Right lung (tissue), 10 donors: ENCODE data around the gene CHMP6. TPM values are rescaled to one million over a fixed set of nuclear protein-coding genes. Genes with fewer than 3 reads are reported as not detected.

ENCODE experiments used
- DNase-seq, 2 donors: peaks; one replicate each; pipeline ENCODE4 v3.0.0-alpha.2; 2013
- long read RNA-seq, 8 donors: transcript quantifications; one replicate each; lab custom pipeline, GENCODE V29; 2026
- polyA plus RNA-seq, 5 donors: library from polyadenylated mRNA; unstranded; fragments of 120-200 nt; gene quantifications; one replicate each; pipeline versions ENCODE4 v1.2.1 to v1.2.3, GENCODE V29; 2013; ENCODE audit warnings: inconsistent platforms in 1 of 5, low replicate concordance in 1 of 5; ENCODE audit not compliant: insufficient read length in 5 of 5, insufficient read depth in 1 of 5

CHMP6 gene
- polyA plus RNA-seq = 10 to 100 TPM; 24.2 to 30.9 (median 27.6) TPM
- long read RNA-seq, donor 1, transcript CHMP6-201 (8 exons, 1,664 nt) = major isoform, 24 of 29 reads
- long read RNA-seq, donor 1, partial matches to known transcripts = 5 of 29 reads
- long read RNA-seq, donor 1, other reads (novel, unspliced or antisense) = 0 of 29 reads
- long read RNA-seq, donor 2, transcript CHMP6-201 (8 exons, 1,664 nt) = major isoform, 13 of 13 reads
- long read RNA-seq, donor 2, partial matches to known transcripts = 0 of 13 reads
- long read RNA-seq, donor 2, other reads (novel, unspliced or antisense) = 0 of 13 reads
- long read RNA-seq, donor 3, transcript CHMP6-201 (8 exons, 1,664 nt) = major isoform, 14 of 14 reads
- long read RNA-seq, donor 3, partial matches to known transcripts = 0 of 14 reads
- long read RNA-seq, donor 3, other reads (novel, unspliced or antisense) = 0 of 14 reads
- long read RNA-seq, donor 4, transcript CHMP6-201 (8 exons, 1,664 nt) = major isoform, 8 of 9 reads
- long read RNA-seq, donor 4, partial matches to known transcripts = 0 of 9 reads
- long read RNA-seq, donor 4, other reads (novel, unspliced or antisense) = 0 of 9 reads
- long read RNA-seq, donor 5, transcript CHMP6-201 (8 exons, 1,664 nt) = major isoform, 28 of 28 reads
- long read RNA-seq, donor 5, partial matches to known transcripts = 0 of 28 reads
- long read RNA-seq, donor 5, other reads (novel, unspliced or antisense) = 0 of 28 reads
- long read RNA-seq, donor 6, transcript CHMP6-201 (8 exons, 1,664 nt) = major isoform, 32 of 39 reads
- long read RNA-seq, donor 6, partial matches to known transcripts = 5 of 39 reads
- long read RNA-seq, donor 6, other reads (novel, unspliced or antisense) = 0 of 39 reads
- long read RNA-seq, donor 7, transcript CHMP6-201 (8 exons, 1,664 nt) = major isoform, 22 of 22 reads
- long read RNA-seq, donor 7, partial matches to known transcripts = 0 of 22 reads
- long read RNA-seq, donor 7, other reads (novel, unspliced or antisense) = 0 of 22 reads
- long read RNA-seq, donor 8, transcript CHMP6-201 (8 exons, 1,664 nt) = major isoform, 6 of 6 reads
- long read RNA-seq, donor 8, partial matches to known transcripts = 0 of 6 reads
- long read RNA-seq, donor 8, other reads (novel, unspliced or antisense) = 0 of 6 reads

- DNase-seq = peak; percentile 78 to 81
Observed at GRCh38 chr17:80991645-80992076, at the start of gene CHMP6. CHMP6 (plus strand) TSS chr17:80991841; CDS start chr17:80991919, 78 bp downstream.

- DNase-seq = peak; percentile 95
Observed at GRCh38 chr17:80942423-80943345, 49.0 kb upstream of the CHMP6 start.

GRCh38 chr17:80943346-80944145 lies 48.1 kb upstream of the CHMP6 start:
- DNase-seq = no peak

- DNase-seq = no peak
Observed at GRCh38 chr17:80944326-80944725, 47.3 kb upstream of the CHMP6 start.

DNA sequence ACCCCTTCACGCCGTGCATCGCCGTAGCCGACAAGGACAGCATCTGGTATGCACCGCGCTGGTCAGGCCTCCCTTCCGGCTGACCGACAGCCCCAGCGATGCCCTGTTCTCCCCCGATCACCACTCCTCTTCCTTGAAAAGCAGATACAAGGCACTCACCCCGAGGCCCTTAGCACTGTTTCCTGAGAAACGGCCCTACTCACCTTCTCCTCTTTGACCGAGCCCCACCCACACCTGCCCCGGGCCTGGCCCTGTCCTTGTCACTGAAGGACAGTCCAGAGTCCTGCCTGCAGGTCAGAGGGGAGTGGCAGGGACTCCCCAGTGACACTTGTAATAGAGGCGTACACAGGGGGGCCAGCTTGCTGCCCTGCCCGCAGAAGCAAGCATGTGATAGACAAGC lies 45.9 kb upstream of the CHMP6 start:
- DNase-seq = no peak

DNA sequence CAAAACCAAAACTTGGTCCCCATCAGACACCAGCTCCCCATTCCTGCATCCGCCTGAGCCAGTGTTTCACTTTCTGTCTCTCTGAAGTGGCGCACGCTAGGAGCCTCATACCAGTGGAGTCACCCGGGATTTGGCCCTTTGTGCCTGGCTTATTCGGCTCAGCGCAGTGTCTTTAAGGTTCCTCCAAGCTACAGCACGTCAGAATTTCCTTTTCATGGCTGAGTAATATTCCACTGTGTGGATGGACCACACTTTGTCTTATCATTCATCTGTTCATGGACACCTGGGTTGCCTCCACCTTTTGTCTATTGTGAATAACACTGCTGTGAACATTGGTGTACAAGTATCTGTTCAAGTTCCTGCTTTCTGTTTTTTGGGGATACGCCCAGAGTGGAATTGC lies 45.2 kb upstream of the CHMP6 start:
- DNase-seq = no peak

DNA sequence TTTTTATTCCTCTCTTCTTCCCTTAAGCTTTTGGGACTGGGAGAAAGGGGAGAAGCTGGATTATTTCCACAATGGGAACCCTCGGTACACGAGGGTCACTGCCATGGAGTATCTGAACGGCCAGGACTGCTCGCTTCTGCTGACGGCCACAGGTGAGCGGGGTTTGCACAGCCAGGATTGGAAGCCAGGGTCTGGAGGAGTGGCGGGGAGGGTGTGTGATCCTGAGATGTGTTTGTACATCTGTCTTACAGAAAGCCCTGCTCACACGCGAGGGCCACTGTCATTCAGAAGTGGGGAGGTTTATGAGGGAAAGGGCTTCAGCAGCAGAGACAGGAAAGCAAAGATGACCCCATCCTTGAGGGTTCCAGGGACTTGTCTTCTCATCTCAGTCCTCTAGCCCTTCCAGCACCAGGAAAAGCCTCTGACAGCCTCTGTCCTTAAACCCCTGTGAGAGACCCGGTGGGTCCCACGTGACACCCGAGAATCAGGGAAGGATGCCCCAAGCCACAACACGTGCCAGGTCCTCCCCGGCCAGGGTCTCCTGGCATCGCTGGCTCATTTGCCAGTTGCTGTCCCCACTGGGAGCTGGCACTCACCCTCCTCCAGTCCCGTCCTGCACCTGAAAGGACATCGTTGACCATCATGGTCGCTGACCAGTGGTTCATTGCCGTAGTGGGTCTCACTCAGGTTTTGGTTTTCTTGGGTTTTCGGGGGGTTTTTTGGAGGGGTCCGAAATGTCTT lies 44.3 kb upstream of the CHMP6 start:
- no peak for DNase-seq

DNA sequence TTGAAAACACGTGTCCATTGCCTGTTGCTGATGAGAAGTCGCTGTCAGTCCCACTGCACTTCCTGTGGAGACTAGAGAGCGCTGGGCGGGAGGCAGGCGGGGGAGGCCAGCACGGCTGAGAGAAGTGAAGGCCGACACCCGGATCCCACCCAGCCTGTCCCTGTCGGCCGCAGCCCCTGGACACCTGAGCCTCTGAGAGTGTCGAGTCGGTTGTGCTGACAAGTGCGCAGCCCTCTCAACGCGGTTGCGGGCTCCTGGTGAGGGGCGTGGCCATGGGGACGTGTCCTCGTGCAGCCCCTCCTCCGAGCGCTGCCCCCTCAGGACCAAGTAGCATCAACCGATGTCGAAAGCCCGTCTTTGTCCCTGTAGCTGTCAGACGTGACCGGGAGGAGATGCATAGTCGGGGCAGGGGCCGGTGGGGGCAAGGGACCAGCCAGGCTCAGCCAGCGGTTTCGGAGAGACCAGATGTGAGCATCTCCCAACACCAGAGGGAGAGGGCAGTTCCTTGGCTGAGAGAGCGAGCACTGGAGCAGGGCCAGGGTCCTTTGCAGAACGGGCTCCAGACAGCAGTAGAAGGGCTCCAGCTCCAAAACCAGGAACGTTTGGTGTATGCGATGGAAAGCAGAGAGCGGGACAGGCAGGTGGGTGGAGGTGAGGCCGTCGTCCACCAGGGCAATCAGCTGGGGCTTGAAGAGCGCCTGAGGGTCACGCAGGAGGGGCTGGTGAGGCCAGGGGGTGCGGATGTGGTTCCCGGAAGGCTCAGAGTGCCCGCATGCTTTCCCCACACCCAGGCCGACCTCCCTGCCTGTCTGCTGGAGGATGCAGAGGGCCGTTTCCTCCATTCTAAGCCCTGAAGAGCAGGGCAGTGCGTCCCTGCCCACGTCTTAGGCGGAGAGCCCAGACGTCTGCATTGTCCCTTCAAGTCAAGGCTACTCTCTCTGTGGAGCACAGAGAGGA lies 43.3 kb upstream of the CHMP6 start:
- peak; percentile 83 to 84 for DNase-seq

DNA sequence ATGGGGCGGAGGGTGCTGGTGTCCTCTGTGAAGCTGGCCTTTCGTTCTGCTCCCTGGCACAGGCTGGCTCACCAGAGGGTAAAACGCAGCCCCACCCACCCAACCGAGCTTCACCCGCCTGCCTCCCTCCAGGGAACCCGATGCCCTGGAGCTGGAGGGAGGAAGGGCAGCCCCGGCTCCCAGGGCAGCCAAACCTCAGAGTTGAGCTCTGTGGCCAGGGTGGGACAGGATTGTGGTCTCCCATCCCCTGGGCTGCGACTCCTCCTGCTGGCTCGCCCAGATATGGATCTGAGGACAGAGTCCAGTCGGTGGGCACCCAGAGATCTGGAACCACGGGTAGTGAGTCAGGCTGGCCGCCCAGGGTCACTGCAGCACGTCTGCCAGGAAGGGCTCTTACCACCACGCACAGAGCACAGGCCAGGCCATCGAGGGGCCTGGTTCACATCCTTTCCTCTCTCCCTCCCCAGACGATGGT lies 42.6 kb upstream of the CHMP6 start:
- DNase-seq = no peak

DNA sequence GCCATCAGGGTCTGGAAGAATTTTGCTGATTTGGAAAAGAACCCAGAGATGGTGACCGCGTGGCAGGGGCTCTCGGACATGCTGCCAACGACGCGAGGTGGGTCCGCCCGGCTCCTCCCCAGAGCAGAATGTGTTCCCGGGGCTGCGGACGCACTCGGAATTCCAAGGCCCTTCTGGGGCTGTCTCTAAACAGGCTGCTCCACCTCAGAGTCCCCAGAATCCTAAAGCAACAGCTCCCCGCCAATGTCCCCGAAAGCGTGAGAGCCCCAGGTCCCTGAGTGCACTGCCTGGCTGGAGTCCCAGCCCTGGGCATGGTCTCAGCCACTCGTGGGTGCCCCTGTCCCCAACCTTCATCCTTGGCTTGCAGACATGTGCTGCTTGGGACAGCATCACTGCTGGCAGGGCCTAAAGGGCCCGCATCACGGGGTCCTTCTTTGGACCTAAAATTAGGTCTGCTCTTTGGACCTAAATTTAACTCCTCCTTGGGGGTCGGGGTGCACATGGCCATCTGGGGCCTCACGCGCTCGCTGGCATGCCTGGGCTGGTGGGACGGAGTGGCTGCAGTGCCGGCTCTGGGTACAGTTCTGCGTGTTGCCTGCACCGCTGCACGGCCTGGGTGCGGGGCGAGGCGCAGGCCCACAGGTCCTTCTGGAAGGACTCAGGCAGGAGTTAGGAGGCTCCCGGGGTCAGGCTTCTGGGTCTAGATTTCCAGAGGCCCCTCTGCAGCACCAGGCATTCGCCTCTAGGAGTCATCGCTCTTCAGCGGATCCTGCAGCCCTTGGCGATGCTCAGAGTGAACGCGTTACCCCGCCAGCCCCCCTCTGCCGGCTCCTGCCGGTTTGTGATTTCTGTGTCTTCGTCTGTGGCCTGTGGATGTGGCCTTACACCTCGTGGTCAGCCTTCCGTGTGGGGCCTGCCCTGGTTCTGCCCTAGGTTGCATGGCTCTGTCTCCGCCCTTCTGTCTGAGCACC lies 41.9 kb upstream of the CHMP6 start:
- DNase-seq = no peak

- no peak for DNase-seq
Observed at GRCh38 chr17:80950466-80951120, 41.0 kb upstream of the CHMP6 start.

DNA sequence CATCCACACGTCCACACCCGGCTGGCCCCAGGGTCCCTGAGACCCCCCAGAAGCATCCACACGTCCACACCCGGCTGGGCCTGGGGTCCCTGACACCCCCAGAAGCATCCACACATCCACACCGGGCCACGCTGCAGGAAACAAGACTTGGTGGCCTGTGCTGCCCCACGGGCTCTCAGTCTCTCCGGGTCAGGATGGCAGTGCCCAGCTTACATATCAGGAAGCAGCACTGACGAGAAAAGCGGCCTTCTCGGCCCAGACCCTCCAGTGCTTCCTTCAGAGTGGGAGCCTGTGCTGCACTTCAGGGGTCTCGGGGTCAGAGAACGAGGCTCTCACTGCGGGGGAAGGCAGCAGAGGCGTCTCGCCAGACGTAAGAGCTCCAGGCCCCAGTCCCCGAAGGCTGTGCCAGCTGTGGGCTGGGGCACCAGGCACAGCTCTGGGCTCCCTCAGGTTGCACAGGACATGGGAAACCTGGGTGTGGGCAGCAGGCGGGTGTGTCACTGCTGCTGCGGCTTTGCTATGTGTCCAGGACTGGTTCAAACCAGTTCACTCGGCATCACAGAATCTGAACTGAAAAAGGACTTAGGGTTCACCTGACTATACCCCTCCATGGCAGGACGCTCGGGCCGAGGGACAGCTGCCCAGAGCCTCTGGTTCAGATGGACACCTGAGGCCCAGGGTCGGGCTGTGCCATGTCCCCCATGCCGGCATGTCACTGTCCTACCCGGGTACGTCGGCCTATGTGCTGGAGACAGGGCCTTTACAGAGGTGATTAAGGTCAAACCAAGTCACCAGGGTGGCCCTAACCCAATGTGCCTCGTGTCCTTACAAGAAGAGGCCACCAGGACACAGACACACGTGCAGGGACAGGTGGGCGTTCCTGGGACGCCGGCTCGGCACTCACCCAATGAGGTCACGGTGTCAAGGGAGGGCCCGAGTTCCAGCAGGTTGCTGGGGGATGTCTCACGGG lies 40.2 kb upstream of the CHMP6 start:
- no peak for DNase-seq

DNA sequence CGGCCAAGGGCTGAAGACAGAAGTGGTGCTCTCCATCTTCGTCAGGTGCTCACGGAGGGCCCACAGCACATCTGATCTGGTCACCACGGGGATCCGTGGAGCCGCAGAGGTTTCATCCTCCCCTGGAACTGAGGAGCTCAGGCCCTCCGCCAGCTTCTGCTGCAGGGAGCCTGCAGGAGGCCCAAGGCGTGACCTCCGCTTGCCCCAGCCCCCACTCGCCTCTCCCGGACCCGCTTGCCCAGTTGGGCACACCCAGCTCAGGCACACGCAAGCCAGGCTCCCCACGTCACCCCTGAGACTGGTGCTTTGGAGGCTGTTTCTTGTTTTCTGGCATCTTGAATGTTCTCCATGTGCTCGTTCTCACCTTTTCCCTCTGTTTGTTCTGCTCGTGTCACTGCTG lies 39.4 kb upstream of the CHMP6 start:
- no peak for DNase-seq

GRCh38 chr17:80953471-80954315 lies 37.9 kb upstream of the CHMP6 start:
- DNase-seq = no peak
